SIG-M5 (cell line): Measurements from ENCODE around the gene DNAH7.

ENCODE experiments used
- DNase-seq: peaks from one replicate; lab custom pipeline; 2025; lab: John Stamatoyannopoulos, UW

The DNAH7 gene

DNA sequence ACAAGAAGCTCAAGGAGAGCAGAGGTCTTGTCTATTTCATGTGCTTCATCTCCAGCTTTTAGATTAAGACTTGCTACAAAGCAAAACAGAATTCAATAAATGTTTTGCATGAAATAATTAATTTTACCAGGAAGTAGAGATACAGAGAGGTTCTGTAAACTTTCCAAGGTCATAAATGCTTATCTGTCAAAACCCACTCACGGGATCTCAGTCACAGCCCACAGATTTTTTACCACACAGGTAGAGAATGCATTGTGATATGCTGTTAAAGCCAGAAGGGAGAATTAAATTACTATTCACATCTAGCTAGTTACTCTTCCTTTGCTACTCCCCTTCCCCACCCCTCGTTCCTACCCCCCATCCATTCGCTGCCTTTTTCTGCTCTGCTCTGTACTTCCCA, 205.5 kb downstream of the DNAH7 start:
- no peak for DNase-seq

DNA sequence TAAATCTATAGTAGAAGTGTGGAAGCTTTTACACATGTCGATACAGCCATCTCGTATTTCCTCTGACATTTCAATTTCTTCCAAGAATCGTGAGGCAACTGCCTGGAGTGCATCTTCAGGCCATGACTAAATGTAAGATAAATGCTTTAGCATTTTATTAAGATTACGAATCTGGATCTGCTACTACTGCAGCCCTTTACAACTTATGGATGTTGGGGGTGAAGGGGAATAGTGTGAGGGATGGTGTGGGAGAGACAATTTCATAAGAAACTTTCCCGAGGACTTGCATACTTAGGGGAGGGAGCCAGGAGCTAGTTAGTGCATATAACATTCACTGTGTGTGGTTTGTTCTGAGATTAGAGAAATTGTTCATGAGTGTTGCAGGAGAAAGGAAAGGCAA, 206.8 kb downstream of the DNAH7 start:
- no peak for DNase-seq

GRCh38 chr2:195859513-195859912, 209.1 kb downstream of the DNAH7 start:
- DNase-seq: no peak

GRCh38 chr2:195857132-195857531, 211.5 kb downstream of the DNAH7 start:
- DNase-seq: no peak

- no peak for DNase-seq
Measured at GRCh38 chr2:195850764-195851163, 217.9 kb downstream of the DNAH7 start.

DNA sequence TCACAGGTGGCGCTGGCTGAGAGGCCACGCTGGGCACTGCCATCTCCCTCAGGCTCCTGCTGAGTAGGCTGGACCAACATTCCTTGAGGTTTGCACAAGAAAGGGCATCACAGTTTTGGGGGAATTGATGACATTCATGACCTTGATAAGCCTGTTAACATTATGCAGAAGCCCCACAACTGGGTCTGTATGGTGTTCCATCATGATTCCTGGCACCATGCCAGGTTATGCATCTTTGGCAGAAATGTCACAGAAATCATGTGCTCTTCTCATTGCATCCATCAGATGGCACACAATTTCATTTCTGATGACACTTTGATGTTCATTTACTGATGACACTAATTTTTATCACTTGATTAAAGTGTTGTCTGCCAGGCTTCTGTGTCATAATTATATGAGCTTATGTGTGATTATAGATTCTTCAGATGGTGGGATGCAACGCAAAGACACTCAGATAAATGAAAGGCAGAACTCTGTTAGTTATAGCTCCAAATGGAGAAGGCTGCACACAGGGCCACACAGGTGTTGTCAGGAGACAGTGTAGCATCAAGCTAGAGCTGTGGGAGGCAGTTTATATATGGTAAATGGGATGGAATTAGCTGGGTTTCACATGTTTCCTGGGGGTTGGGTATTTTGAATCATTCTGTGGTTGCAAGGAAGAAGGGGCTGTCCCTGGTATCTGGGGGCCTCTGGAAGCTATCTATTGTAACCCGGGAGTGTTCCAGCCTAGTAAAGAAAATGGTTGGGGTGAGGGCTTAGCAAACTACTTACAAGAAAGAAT, 220.3 kb downstream of the DNAH7 start:
- DNase-seq: no peak

DNA sequence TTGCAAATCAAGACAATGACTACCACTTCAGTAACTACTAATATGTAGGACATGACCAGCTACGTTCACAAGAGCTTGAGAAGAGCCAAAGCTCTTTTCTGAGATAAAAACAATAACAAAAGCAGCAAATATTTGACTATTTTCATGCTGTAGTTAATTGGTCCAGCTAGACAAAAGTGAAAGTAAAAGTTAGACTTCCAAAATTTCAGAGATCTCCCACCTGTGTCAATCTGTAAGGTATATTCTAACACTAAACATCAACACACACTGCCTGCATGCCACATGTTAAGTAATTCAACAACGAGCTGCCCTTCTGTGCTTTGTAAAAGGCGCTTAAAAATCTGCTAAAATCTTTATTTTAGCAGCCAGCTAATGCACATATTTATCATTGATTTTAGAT, 225.7 kb downstream of the DNAH7 start:
- no peak for DNase-seq

- no peak for DNase-seq
Measured at GRCh38 chr2:195838002-195838401, 230.6 kb downstream of the DNAH7 start.

DNA sequence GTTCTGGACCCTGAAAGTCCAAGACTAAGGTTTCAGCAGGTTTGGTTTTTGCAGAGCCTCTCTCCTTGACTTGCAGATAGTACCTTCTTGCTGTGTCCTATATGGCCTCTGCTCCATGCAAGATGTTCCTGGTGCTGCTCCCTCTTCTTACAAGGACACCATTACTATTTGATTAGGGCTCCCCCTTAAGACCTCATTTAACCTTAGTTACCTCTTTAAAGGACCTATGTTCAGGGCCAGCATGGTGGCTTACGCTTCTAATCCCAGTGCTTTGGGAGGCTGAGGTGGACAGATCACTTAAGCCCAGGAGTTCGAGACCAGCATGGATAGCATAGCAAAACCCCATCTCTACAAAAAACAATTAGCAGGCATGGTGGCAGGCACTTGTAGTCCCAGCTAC, 232.6 kb downstream of the DNAH7 start:
- no peak for DNase-seq

DNA sequence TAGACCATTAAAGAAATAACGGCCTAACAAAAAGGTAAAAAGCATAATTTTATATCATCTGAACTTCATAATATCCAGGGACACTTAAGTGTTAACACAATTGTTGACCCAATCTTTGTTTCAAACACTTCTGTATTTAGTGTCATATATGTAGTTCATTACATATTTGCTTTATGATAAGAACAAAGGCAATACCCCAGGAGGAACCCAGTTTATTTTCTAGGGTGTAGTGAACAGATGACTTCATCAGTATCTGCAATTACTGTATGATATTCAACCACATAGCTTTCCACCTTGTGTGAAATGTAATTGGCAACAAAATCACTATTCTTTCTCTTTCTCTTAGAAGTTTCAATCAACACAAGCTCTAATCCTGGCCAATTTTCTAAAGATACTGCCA, 233.8 kb downstream of the DNAH7 start:
- DNase-seq: no peak

DNA sequence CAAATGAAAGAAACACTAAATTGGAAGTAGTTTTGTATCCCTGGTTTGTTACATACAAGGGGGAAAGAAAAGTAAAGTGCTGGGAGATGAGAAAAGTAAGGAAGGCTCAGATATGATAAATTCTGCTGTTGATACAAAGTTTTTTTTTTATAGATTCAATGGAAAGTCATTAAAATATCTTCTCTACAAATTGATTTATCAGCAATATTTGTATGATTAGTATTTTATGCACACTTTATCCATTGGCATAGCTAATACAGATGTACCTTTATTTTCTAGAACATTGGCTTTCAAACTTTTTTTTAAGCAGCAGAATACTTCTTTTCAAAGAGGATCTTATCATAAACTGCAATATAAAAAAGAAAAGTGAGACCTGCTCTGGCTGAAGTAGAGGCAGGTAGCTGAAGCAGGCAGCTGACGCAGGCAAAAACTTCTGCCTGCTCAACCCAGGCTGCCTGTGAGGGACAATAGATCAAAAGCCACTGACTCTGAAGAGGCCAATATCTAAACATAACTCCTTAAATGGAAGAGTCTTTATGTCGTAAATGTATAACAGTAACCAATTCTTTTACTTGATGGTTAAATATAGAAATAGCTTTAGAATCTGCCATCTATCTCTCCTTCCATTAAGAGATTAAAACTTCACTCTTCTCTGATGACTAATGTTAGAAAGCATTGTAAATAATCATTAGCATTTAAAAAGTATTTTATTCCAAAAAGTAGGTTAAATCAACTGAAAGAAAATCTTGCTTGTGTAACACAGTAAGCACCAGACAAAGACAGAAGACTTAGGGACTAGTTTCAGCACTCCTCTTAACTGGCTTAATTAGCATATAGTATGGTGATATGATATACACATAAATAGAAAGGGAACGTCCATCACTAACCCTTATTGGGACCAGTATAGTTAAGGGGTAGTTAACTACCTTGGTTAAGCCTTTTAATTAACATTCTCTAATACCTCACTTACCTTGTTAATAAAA, 237.4 kb downstream of the DNAH7 start:
- no peak for DNase-seq

GRCh38 chr2:195824478-195824877, 244.2 kb downstream of the DNAH7 start:
- no peak for DNase-seq

- no peak for DNase-seq
Measured at GRCh38 chr2:195823206-195823605, 245.4 kb downstream of the DNAH7 start.

DNA sequence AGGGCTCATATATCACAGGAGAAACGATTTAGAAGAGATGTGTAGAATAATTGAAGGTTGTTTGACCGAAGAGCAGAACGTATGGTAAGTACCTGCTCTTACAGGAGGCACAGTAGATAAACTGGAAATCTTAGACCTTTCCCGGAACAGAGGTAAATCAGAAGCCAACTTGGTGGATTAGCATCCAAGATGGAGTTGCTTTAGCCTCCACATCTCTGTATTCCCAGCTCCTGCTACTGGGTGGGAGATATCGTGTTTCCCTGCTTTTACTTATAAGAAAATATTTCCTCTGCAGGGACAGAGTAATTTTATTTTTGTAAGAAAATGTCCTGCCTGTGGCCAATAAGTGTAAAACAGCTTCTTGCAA, 247.1 kb downstream of the DNAH7 start:
- no peak for DNase-seq

GRCh38 chr2:195820867-195821565, 247.6 kb downstream of the DNAH7 start:
- DNase-seq: no peak

- no peak for DNase-seq
Measured at GRCh38 chr2:195820373-195820772, 248.3 kb downstream of the DNAH7 start.

- no peak for DNase-seq
Measured at GRCh38 chr2:195819276-195819675, 249.4 kb downstream of the DNAH7 start.

DNA sequence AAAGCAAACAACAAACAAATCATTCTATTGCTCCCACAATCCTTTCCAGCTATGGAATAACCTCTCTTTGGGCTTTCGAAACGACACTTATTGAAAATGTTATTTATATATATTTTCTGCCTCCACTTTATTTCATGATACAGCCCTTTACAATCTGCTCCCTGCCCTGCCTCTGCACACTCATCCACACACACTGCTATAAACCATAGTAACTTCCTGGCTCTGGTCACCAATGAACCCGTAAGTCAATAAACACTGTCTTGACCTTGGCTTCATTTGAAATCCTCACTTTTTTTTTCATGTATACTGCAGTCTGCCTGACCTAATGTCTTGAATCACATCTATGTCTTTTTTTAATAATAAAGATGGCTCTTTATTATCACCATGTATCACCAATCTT, 250.1 kb downstream of the DNAH7 start:
- no peak for DNase-seq

DNA sequence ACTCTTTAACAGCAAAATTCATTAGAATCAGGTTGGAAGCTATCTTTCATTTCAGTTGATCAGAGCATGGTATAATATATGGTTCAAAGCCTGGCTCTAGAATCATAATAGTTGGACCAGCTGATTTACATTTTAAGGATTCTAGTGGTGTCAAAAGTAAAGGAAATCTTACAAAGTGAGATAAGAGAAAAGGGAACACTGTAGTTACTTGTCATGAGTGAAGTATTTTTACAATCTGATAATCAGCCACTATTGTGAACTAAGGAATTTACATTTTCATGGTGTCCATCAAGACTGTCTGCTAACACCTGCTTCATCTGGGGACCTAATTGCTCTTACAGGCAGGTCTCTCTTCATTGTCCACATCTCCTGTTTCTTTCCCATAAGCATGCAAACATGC, 250.5 kb downstream of the DNAH7 start:
- no peak for DNase-seq

DNA sequence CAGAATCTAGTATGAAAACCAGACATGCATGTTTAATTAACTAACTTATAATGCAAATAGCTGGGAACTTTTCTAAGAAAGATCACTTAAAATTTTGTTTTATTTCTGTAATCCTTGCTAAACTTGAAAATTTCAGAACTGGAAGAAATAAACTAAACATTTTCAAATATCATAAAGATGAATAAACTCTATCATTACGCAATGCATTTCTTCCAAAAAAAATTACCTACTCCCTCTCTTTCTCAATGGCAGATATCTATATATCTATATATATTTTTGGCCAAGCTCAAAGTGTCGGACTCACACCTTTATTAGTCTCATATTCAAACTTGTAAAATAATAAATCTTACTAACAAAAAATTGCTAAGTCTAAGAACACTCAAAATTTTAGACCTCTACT, 253.6 kb downstream of the DNAH7 start:
- no peak for DNase-seq

GRCh38 chr2:195813421-195813820, 255.2 kb downstream of the DNAH7 start:
- DNase-seq: no peak

GRCh38 chr2:195810340-195811098, 258.1 kb downstream of the DNAH7 start:
- no peak for DNase-seq
